ENCODE data around the gene PLD4. TPM values are rescaled to one million over a fixed set of nuclear protein-coding genes. Genes with fewer than 3 reads are reported as not detected.
A peak's percentile ranks its signal among the peaks of the same experiment; 100 is the strongest.
"Not testable (repeated sequence)": the region's sequence is repeated elsewhere in the genome, so short reads cannot be mapped to it uniquely, and the experiment has no call there.

The PLD4 gene
- polyA plus RNA-seq, 1 donor, result 11.1 TPM

GRCh38 chr14:104879201-104879982, 45.3 kb upstream of the PLD4 start:
- no peaks in the 10 kb centered on the region for H3K27me3 ChIP-seq (ENCODE audit: control insufficient read depth, insufficient read depth, low read length)
- H3K9me3 ChIP-seq (ENCODE audit: control insufficient read depth, low read depth, low read length), result peaks cover 2% of the 10 kb centered on the region
- DNase-seq, result no peak
- H3K4me3 ChIP-seq (ENCODE audit: low read length), result no peak overlapping the region
- WGBS (ENCODE audit: insufficient coverage, low lambda C conversion rate), result no CpG with 5 or more reads among the region's 29 CpGs
- no peak overlapping the region for H3K27ac ChIP-seq (ENCODE audit: low read length)
- no peaks in the 10 kb centered on the region for H3K4me1 ChIP-seq (ENCODE audit: control insufficient read depth, insufficient read depth, low read length)
- H3K36me3 ChIP-seq (ENCODE audit: control insufficient read depth, insufficient read depth, low read length), result peaks cover 34% of the 10 kb centered on the region

GRCh38 chr14:104879983-104880565, 44.6 kb upstream of the PLD4 start:
- Histone ChIP-seq H3K27me3 (ENCODE audit: control insufficient read depth, insufficient read depth, low read length) (no peaks in the 10 kb centered on the region), H3K27ac (ENCODE audit: low read length) (no peak overlapping the region), H3K4me3 (ENCODE audit: low read length) (no peak overlapping the region), H3K36me3 (ENCODE audit: control insufficient read depth, insufficient read depth, low read length) (peaks cover 35% of the 10 kb centered on the region), H3K4me1 (ENCODE audit: control insufficient read depth, insufficient read depth, low read length) (no peaks in the 10 kb centered on the region), H3K9me3 (ENCODE audit: control insufficient read depth, low read depth, low read length) (peaks cover 2% of the 10 kb centered on the region)
- no peak for DNase-seq
- no CpG with 5 or more reads among the region's 15 CpGs for WGBS (ENCODE audit: insufficient coverage, low lambda C conversion rate)

GRCh38 chr14:104880584-104881210, 44.0 kb upstream of the PLD4 start:
- no peak for DNase-seq
- peaks cover 41% of the 10 kb centered on the region for H3K36me3 ChIP-seq (ENCODE audit: control insufficient read depth, insufficient read depth, low read length)
- WGBS (ENCODE audit: insufficient coverage, low lambda C conversion rate), result no CpG with 5 or more reads among the region's 7 CpGs
- H3K4me1 ChIP-seq (ENCODE audit: control insufficient read depth, insufficient read depth, low read length), result no peaks in the 10 kb centered on the region
- H3K4me3 ChIP-seq (ENCODE audit: low read length), result no peak overlapping the region
- no peaks in the 10 kb centered on the region for H3K9me3 ChIP-seq (ENCODE audit: control insufficient read depth, low read depth, low read length)
- no peak overlapping the region for H3K27ac ChIP-seq (ENCODE audit: low read length)
- no peaks in the 10 kb centered on the region for H3K27me3 ChIP-seq (ENCODE audit: control insufficient read depth, insufficient read depth, low read length)

GRCh38 chr14:104881369-104881979, 43.2 kb upstream of the PLD4 start:
- no peak for DNase-seq
- Histone ChIP-seq H3K27ac (ENCODE audit: low read length) (no peak overlapping the region), H3K27me3 (ENCODE audit: control insufficient read depth, insufficient read depth, low read length) (no peaks in the 10 kb centered on the region), H3K4me3 (ENCODE audit: low read length) (no peak overlapping the region), H3K9me3 (ENCODE audit: control insufficient read depth, low read depth, low read length) (no peaks in the 10 kb centered on the region), H3K4me1 (ENCODE audit: control insufficient read depth, insufficient read depth, low read length) (no peaks in the 10 kb centered on the region), H3K36me3 (ENCODE audit: control insufficient read depth, insufficient read depth, low read length) (peaks cover 42% of the 10 kb centered on the region)
- no CpG with 5 or more reads among the region's 13 CpGs for WGBS (ENCODE audit: insufficient coverage, low lambda C conversion rate)

- no CpG with 5 or more reads among the region's 13 CpGs for WGBS (ENCODE audit: insufficient coverage, low lambda C conversion rate)
- peak in 1 of 2 donors; percentile 46 for DNase-seq
- peaks cover 46% of the 10 kb centered on the region for H3K36me3 ChIP-seq (ENCODE audit: control insufficient read depth, insufficient read depth, low read length)
Observed at GRCh38 chr14:104882325-104882973, 42.2 kb upstream of the PLD4 start.

GRCh38 chr14:104882991-104883660, 41.6 kb upstream of the PLD4 start:
- Histone ChIP-seq H3K4me3 (ENCODE audit: low read length) (no peak overlapping the region), H3K27ac (ENCODE audit: low read length) (no peak overlapping the region), H3K9me3 (ENCODE audit: control insufficient read depth, low read depth, low read length) (no peaks in the 10 kb centered on the region), H3K4me1 (ENCODE audit: control insufficient read depth, insufficient read depth, low read length) (no peaks in the 10 kb centered on the region), H3K27me3 (ENCODE audit: control insufficient read depth, insufficient read depth, low read length) (no peaks in the 10 kb centered on the region), H3K36me3 (ENCODE audit: control insufficient read depth, insufficient read depth, low read length) (peaks cover 52% of the 10 kb centered on the region)
- no CpG with 5 or more reads among the region's 38 CpGs for WGBS (ENCODE audit: insufficient coverage, low lambda C conversion rate)
- DNase-seq, result no peak

More at GRCh38 chr14:104882325-104882973, 42.2 kb upstream of the PLD4 start:
- no peaks in the 10 kb centered on the region for H3K27me3 ChIP-seq (ENCODE audit: control insufficient read depth, insufficient read depth, low read length)
- no peaks in the 10 kb centered on the region for H3K4me1 ChIP-seq (ENCODE audit: control insufficient read depth, insufficient read depth, low read length)
- H3K4me3 ChIP-seq (ENCODE audit: low read length), result no peak overlapping the region
- H3K9me3 ChIP-seq (ENCODE audit: control insufficient read depth, low read depth, low read length), result no peaks in the 10 kb centered on the region
- H3K27ac ChIP-seq (ENCODE audit: low read length), result no peak overlapping the region

- no CpG with 5 or more reads among the region's 49 CpGs for WGBS (ENCODE audit: insufficient coverage, low lambda C conversion rate)
- DNase-seq, result no peak
- Histone ChIP-seq H3K27me3 (ENCODE audit: control insufficient read depth, insufficient read depth, low read length) (no peaks in the 10 kb centered on the region), H3K36me3 (ENCODE audit: control insufficient read depth, insufficient read depth, low read length) (peaks cover 51% of the 10 kb centered on the region), H3K4me1 (ENCODE audit: control insufficient read depth, insufficient read depth, low read length) (no peaks in the 10 kb centered on the region), H3K9me3 (ENCODE audit: control insufficient read depth, low read depth, low read length) (no peaks in the 10 kb centered on the region), H3K4me3 (ENCODE audit: low read length) (no peak overlapping the region), H3K27ac (ENCODE audit: low read length) (no peak overlapping the region)
Observed at GRCh38 chr14:104883681-104884361, 40.9 kb upstream of the PLD4 start.

GRCh38 chr14:104884381-104884780, 40.3 kb upstream of the PLD4 start:
- H3K27me3 ChIP-seq (ENCODE audit: control insufficient read depth, insufficient read depth, low read length); DNase-seq; H3K9me3 ChIP-seq (ENCODE audit: control insufficient read depth, low read depth, low read length); H3K27ac ChIP-seq (ENCODE audit: low read length); H3K4me1 ChIP-seq (ENCODE audit: control insufficient read depth, insufficient read depth, low read length); H3K4me3 ChIP-seq (ENCODE audit: low read length): not testable (repeated sequence)
- peaks cover 51% of the 10 kb centered on the region for H3K36me3 ChIP-seq (ENCODE audit: control insufficient read depth, insufficient read depth, low read length)
- no CpG with 5 or more reads among the region's 34 CpGs for WGBS (ENCODE audit: insufficient coverage, low lambda C conversion rate)

GRCh38 chr14:104885031-104885972, 39.4 kb upstream of the PLD4 start:
- no CpG with 5 or more reads among the region's 38 CpGs for WGBS (ENCODE audit: insufficient coverage, low lambda C conversion rate)
- DNase-seq, result no peak
- Histone ChIP-seq H3K4me3 (ENCODE audit: low read length) (no peak overlapping the region), H3K27ac (ENCODE audit: low read length) (no peak overlapping the region), H3K4me1 (ENCODE audit: control insufficient read depth, insufficient read depth, low read length) (no peaks in the 10 kb centered on the region), H3K36me3 (ENCODE audit: control insufficient read depth, insufficient read depth, low read length) (peaks cover 49% of the 10 kb centered on the region), H3K9me3 (ENCODE audit: control insufficient read depth, low read depth, low read length) (no peaks in the 10 kb centered on the region), H3K27me3 (ENCODE audit: control insufficient read depth, insufficient read depth, low read length) (no peaks in the 10 kb centered on the region)
